IMR-90 (cell line): ENCODE results near the gene TAS2R8. TPM values are rescaled to one million over a fixed set of nuclear protein-coding genes. Genes with fewer than 3 reads are reported as not detected.

Source experiments
- ATAC-seq: fragments of 200-7000 bp; cut with Tn5 transposase; 2 replicates; pipeline ENCODE4 v1.9.1; 2020; ENCODE audit warnings: low read depth, mild to moderate bottlenecking, moderate library complexity
- BruUV-seq: library from RNA; stranded (reverse); fragments of 400-500 nt; replicated peaks from 2 replicates; lab custom pipeline; 2021; lab: Mats Ljungman, UMichigan
- CTCF ChIA-PET: fragments of 300-600 bp; formaldehyde crosslinking; extraction: SDS; loops from one replicate; lab custom pipeline; 2021; ENCODE audit warnings: antibody characterized with exemption; lab: Yijun Ruan, JAX
- POLR2A ChIA-PET: fragments of 300-600 bp; sonication (Branson Sonifier 250); formaldehyde crosslinking; loops from one replicate; lab custom pipeline; 2022; ENCODE audit warnings: antibody characterized with exemption; ENCODE audit not compliant: unreplicated experiment; lab: Charles Lee
- DNase-seq: peaks from one replicate; pipeline ENCODE4 v3.0.0; 2013
- H2AFZ ChIP-seq: replicated peaks from 2 replicates; pipeline ENCODE3; 2013; ENCODE audit warnings: low read length, mild to moderate bottlenecking; ENCODE audit not compliant: poor library complexity
- H2AK5ac ChIP-seq: 2 replicates; pipeline ENCODE4 v1.6.1; 2013; ENCODE audit warnings: low read depth, low read length, inconsistent platforms
- H2AK9ac ChIP-seq: replicated peaks from 2 replicates; pipeline ENCODE3; 2013; ENCODE audit warnings: mild to moderate bottlenecking, low read depth, low read length, moderate library complexity; ENCODE audit not compliant: poor library complexity
- H2BK120ac ChIP-seq: 2 replicates; pipeline ENCODE4 v1.6.1; 2013; ENCODE audit warnings: low read depth, low read length, inconsistent platforms
- H2BK15ac ChIP-seq: 3 replicates; pipeline ENCODE4 v1.6.1; 2013; ENCODE audit warnings: low read depth, low read length, inconsistent platforms
- H2BK20ac ChIP-seq: 2 replicates; pipeline ENCODE4 v1.6.1; 2013; ENCODE audit warnings: low read depth, mild to moderate bottlenecking, inconsistent platforms, low read length, moderate library complexity
- H2BK5ac ChIP-seq: 2 replicates; pipeline ENCODE4 v1.6.1; 2013; ENCODE audit warnings: mild to moderate bottlenecking, low read depth, low read length, inconsistent platforms; ENCODE audit not compliant: poor library complexity, severe bottlenecking
- H3K14ac ChIP-seq: replicated peaks from 2 replicates; pipeline ENCODE4 v1.6.1; 2013; ENCODE audit warnings: low read depth, low read length, inconsistent platforms
- H3K18ac ChIP-seq: 2 replicates; pipeline ENCODE4 v1.6.1; 2013; ENCODE audit warnings: low read depth, low read length, control low read depth
- H3K23ac ChIP-seq: 2 replicates; pipeline ENCODE4 v1.6.1; 2013; ENCODE audit warnings: low read depth, low read length, inconsistent platforms
- H3K27ac ChIP-seq: 2 replicates; pipeline ENCODE4 v1.5.1; 2013; ENCODE audit warnings: mild to moderate bottlenecking, control low read depth, low read length; ENCODE audit not compliant: insufficient read depth
- H3K27me3 ChIP-seq: 2 replicates; pipeline ENCODE4 v1.6.1; 2013; ENCODE audit warnings: low read length; ENCODE audit not compliant: control insufficient read depth, insufficient read depth
- H3K36me3 ChIP-seq: 2 replicates; pipeline ENCODE4 v1.6.1; 2013; ENCODE audit warnings: low read length, mixed read lengths; ENCODE audit not compliant: control insufficient read depth, insufficient read depth
- H3K4ac ChIP-seq: 2 replicates; pipeline ENCODE4 v1.6.1; 2013; ENCODE audit warnings: low read depth, low read length, inconsistent platforms
- H3K4me1 ChIP-seq: 2 replicates; pipeline ENCODE4 v1.6.1; 2013; ENCODE audit warnings: low read length, mixed read lengths; ENCODE audit not compliant: control insufficient read depth, insufficient read depth
- H3K4me2 ChIP-seq: 2 replicates; pipeline ENCODE4 v1.6.1; 2013; ENCODE audit warnings: low read depth, mild to moderate bottlenecking, control low read depth, low read length, moderate library complexity
- H3K4me3 ChIP-seq: 2 replicates; pipeline ENCODE4 v1.5.1; 2013; ENCODE audit warnings: low read depth, mild to moderate bottlenecking, control low read depth, low read length, moderate library complexity; ENCODE audit not compliant: insufficient read depth
- H3K56ac ChIP-seq: 2 replicates; pipeline ENCODE4 v1.6.1; 2013; ENCODE audit warnings: low read length, inconsistent platforms; ENCODE audit not compliant: insufficient read depth; ENCODE audit errors: extremely low read depth
- H3K79me1 ChIP-seq, 2 experiments: 2 replicates each; pipeline ENCODE4 v1.6.1; 2013; ENCODE audit warnings: low read length in 2 of 2, inconsistent platforms in 1 of 2, low read depth in 1 of 2
- H3K9ac ChIP-seq: 2 replicates; pipeline ENCODE4 v1.6.1; 2013; ENCODE audit warnings: low read depth, low read length, control low read depth
- H3K9me1 ChIP-seq: 2 replicates; pipeline ENCODE4 v1.6.1; 2013; ENCODE audit warnings: low read length, inconsistent platforms; ENCODE audit not compliant: insufficient read depth
- H3K9me3 ChIP-seq: 2 replicates; pipeline ENCODE4 v1.6.1; 2013; ENCODE audit warnings: low read length; ENCODE audit not compliant: control insufficient read depth, insufficient read depth
- H4K20me1 ChIP-seq: 2 replicates; pipeline ENCODE4 v1.6.1; 2013; ENCODE audit warnings: low read length, inconsistent platforms; ENCODE audit not compliant: insufficient read depth
- H4K5ac ChIP-seq: 2 replicates; pipeline ENCODE4 v1.6.1; 2013; ENCODE audit warnings: mild to moderate bottlenecking, low read depth, low read length, control low read depth
- H4K8ac ChIP-seq, 2 experiments: 2 replicates each; pipeline ENCODE4 v1.6.1; 2013; ENCODE audit warnings: low read depth in 2 of 2, low read length in 2 of 2, control low read depth in 1 of 2, inconsistent platforms in 1 of 2
- H4K91ac ChIP-seq: 2 replicates; pipeline ENCODE4 v1.6.1; 2013; ENCODE audit warnings: low read depth, low read length, inconsistent platforms; ENCODE audit not compliant: insufficient read depth
- FOS ChIP-seq: fragments of 150-350 bp; IDR thresholded peaks from 2 replicates; pipeline ENCODE4 v1.6.1; 2016; ENCODE audit warnings: low read depth, low read length
- WGBS, 2 experiments: methylation state at CpG; one replicate each; pipeline versions ENCODE4 v1.1.5 to v1.1.7; 2013; ENCODE audit warnings: missing lambda C conversion rate in 2 of 2; ENCODE audit not compliant: insufficient read length in 1 of 2; ENCODE audit errors: extremely low coverage in 2 of 2; 5-methylcytosine and 5-hydroxymethylcytosine counted together
- dilution Hi-C: fragments of 300-500 bp; cut with HindIII; formaldehyde crosslinking; loops from one replicate; pipeline ENCODE4 v1.14.3; 2018; ENCODE audit warnings: low sequenced_read_pairs; ENCODE audit not compliant: unreplicated experiment
- in situ Hi-C: fragments of 300-500 bp; cut with MboI; formaldehyde crosslinking; loops from 3 replicates; pipeline ENCODE4 v1.14.3; 2019; ENCODE audit warnings: low sequenced_read_pairs, inconsistent platforms, mixed read lengths
- intact Hi-C: fragments of 100-400 bp; cut with micrococcal nuclease; formaldehyde crosslinking; loops from 2 replicates; pipeline ENCODE4 v1.10.0; 2022
- polyA plus RNA-seq, 3 experiments: library from polyadenylated mRNA; depleted of rRNA; stranded (reverse); fragments of >200 nt; gene quantifications; 2 replicates each; pipeline ENCODE4 v1.2.3, GENCODE V29; 2012; ENCODE audit warnings: low replicate concordance in 1 of 3
- total RNA-seq: library from RNA; depleted of rRNA; stranded (reverse); fragments of >200 nt; gene quantifications from 2 replicates; pipeline ENCODE4 v1.2.3, GENCODE V29; 2012

Gene TAS2R8
- total and polyA plus RNA-seq, 2 of the 4 experiments (the other 2 are of a cell fraction) = not detected

- no peaks in the 10 kb centered on the region for H3K36me3 ChIP-seq
- no peak overlapping the region for H3K18ac ChIP-seq
- no peaks in the 10 kb centered on the region for H3K9me3 ChIP-seq
- no peak overlapping the region for H2AFZ ChIP-seq
- H3K4ac ChIP-seq = no peak overlapping the region
- H3K27ac ChIP-seq = no peak overlapping the region
- H3K4me2 ChIP-seq = no peak overlapping the region
- H2BK5ac ChIP-seq = no peak overlapping the region
- no peak overlapping the region for H3K56ac ChIP-seq
- ChIA-PET POLR2A (interaction anchor here (0.6 kb wide), 1 partner anchor 677 kb away, joined by 7 read pairs; no protein-coding TSS in a partner anchor), CTCF (no interaction called here)
- no peak overlapping the region for H3K9ac ChIP-seq
- no peak overlapping the region for H2BK120ac ChIP-seq
- no peaks in the 10 kb centered on the region for H3K4me1 ChIP-seq
- ATAC-seq = no peak
- dilution Hi-C loops (no loop called here), in situ Hi-C loops (no loop called here), intact Hi-C loops (no loop called here)
- H3K9me1 ChIP-seq = no peaks in the 10 kb centered on the region; the same call in 1 of the 2 replicates
- H4K8ac ChIP-seq = no peak overlapping the region
- H3K27me3 ChIP-seq = no peaks in the 10 kb centered on the region
- H3K23ac ChIP-seq = no peak overlapping the region
- no TSS peak for BruUV-seq
- H4K5ac ChIP-seq = no peak overlapping the region
- no peak overlapping the region for H2BK15ac ChIP-seq
- TF ChIP-seq FOS = no peak
- no peak overlapping the region for H2BK20ac ChIP-seq
- H4K91ac ChIP-seq = no peak overlapping the region
- WGBS, 2 experiments = no CpG with 5 or more reads among the region's 2 CpGs
- DNase-seq = no peak
- no peak overlapping the region for H3K4me3 ChIP-seq
- H3K79me1 ChIP-seq = no peaks in the 10 kb centered on the region
- H3K14ac ChIP-seq = no peak overlapping the region
- no peaks in the 10 kb centered on the region for H4K20me1 ChIP-seq
- H2AK5ac ChIP-seq = no peak overlapping the region
- H2AK9ac ChIP-seq = no peak overlapping the region
Measured at GRCh38 chr12:10847744-10848143, 40.7 kb upstream of the TAS2R8 start.
